T-helper 17 cell (primary cell): Measurements from ENCODE around the gene ARL17A. TPM values are rescaled to one million over a fixed set of nuclear protein-coding genes. Genes with fewer than 3 reads are reported as not detected.
A peak's percentile ranks its signal among the peaks of the same experiment; 100 is the strongest.
"Not testable (repeated sequence)": the region's sequence is repeated elsewhere in the genome, so short reads cannot be mapped to it uniquely, and the experiment has no call there.

Experiments
- ATAC-seq: fragments of 150-1000 bp; cut with Tn5 transposase; 2 replicates; pipeline ENCODE4 v1.10.0; 2021; ENCODE audit warnings: mild to moderate bottlenecking, moderate library complexity
- DNase-seq, 3 donors: peaks; one replicate each; pipeline versions ENCODE4 v3.0.0 to v3.0.0-alpha.2; 2020 to 2021
- H3K9me3 ChIP-seq: one replicate; pipeline ENCODE4 v1.7.0; 2013; ENCODE audit warnings: low read length, mild to moderate bottlenecking; ENCODE audit not compliant: control insufficient read depth, poor library complexity, severe bottlenecking
- H3K27ac Mint-ChIP-seq: one replicate; pipeline ENCODE4 v1.8.0; 2022; ENCODE audit warnings: mild to moderate bottlenecking, moderate library complexity, mixed read lengths
- H3K27me3 Mint-ChIP-seq: one replicate; pipeline ENCODE4 v1.8.0; 2022; ENCODE audit warnings: mixed read lengths
- H3K36me3 Mint-ChIP-seq: one replicate; pipeline ENCODE4 v1.8.0; 2022; ENCODE audit warnings: low read depth, mixed read lengths
- H3K4me1 Mint-ChIP-seq: one replicate; pipeline ENCODE4 v1.8.0; 2022; ENCODE audit warnings: mild to moderate bottlenecking, mixed read lengths
- H3K4me3 Mint-ChIP-seq: one replicate; pipeline ENCODE4 v1.8.0; 2022; ENCODE audit warnings: mild to moderate bottlenecking, moderate library complexity, mixed read lengths
- total RNA-seq, 4 donors: library from RNA in 2 of 4; stranded (reverse) in 2 of 4; gene quantifications; one replicate each; pipeline ENCODE4 v1.2.3 and lab custom pipeline; 2022 to 2026

ARL17A gene
- total RNA-seq, 2 donors from 2014 or later, result 19.6 to 38.3 TPM

- H3K9me3 ChIP-seq, H3K4me3 Mint-ChIP-seq, H3K4me1 Mint-ChIP-seq, H3K27ac Mint-ChIP-seq, H3K36me3 Mint-ChIP-seq, DNase-seq, H3K27me3 Mint-ChIP-seq: not testable (repeated sequence)
- ATAC-seq, result peak; percentile 92
These were observed 11.0 kb upstream of the ARL17A start, which contains the start of gene NSF for GRCh38 chr17:46590157-46591146. Gene NSF (plus strand): TSS chr17:46590669. CDS start chr17:46590776, 107 bp downstream.

- H3K27me3 Mint-ChIP-seq, H3K27ac Mint-ChIP-seq: not testable (repeated sequence)
These were observed 6.0 kb upstream of the ARL17A start for GRCh38 chr17:46585444-46585843.

GRCh38 chr17:46580082-46580481 is 591 bp upstream of the ARL17A start:
- not testable (repeated sequence) for H3K27me3 Mint-ChIP-seq, H3K9me3 ChIP-seq, DNase-seq, H3K27ac Mint-ChIP-seq, H3K36me3 Mint-ChIP-seq, ATAC-seq, H3K4me1 Mint-ChIP-seq
- H3K4me3 Mint-ChIP-seq, result peak overlapping the region; percentile 19

More at GRCh38 chr17:46585444-46585843, 6.0 kb upstream of the ARL17A start:
- not testable (repeated sequence) for DNase-seq, H3K9me3 ChIP-seq, H3K4me1 Mint-ChIP-seq, H3K36me3 Mint-ChIP-seq, ATAC-seq, H3K4me3 Mint-ChIP-seq

- DNase-seq, H3K27ac Mint-ChIP-seq, H3K4me1 Mint-ChIP-seq, H3K9me3 ChIP-seq, H3K4me3 Mint-ChIP-seq, H3K27me3 Mint-ChIP-seq, H3K36me3 Mint-ChIP-seq, ATAC-seq: not testable (repeated sequence)
These were observed 7.7 kb downstream of the ARL17A start for GRCh38 chr17:46571796-46572195.

GRCh38 chr17:46566980-46567379 is 12.5 kb downstream of the ARL17A start:
- not testable (repeated sequence) for DNase-seq, ATAC-seq, H3K27me3 Mint-ChIP-seq

GRCh38 chr17:46566284-46566683 is 13.2 kb downstream of the ARL17A start:
- not testable (repeated sequence) for H3K9me3 ChIP-seq, H3K4me1 Mint-ChIP-seq, H3K36me3 Mint-ChIP-seq, H3K27ac Mint-ChIP-seq, H3K27me3 Mint-ChIP-seq, DNase-seq, H3K4me3 Mint-ChIP-seq
- peak; percentile 77 for ATAC-seq

More at GRCh38 chr17:46566980-46567379, 12.5 kb downstream of the ARL17A start:
- H3K4me1 Mint-ChIP-seq, H3K9me3 ChIP-seq, H3K4me3 Mint-ChIP-seq, H3K27ac Mint-ChIP-seq, H3K36me3 Mint-ChIP-seq: not testable (repeated sequence)

- H3K36me3 Mint-ChIP-seq, H3K4me3 Mint-ChIP-seq, ATAC-seq, DNase-seq, H3K4me1 Mint-ChIP-seq, H3K9me3 ChIP-seq, H3K27ac Mint-ChIP-seq, H3K27me3 Mint-ChIP-seq: not testable (repeated sequence)
These were observed 19.4 kb downstream of the ARL17A start for GRCh38 chr17:46560048-46560447.

GRCh38 chr17:46559155-46559554 is 20.3 kb downstream of the ARL17A start:
- peak; percentile 40 for ATAC-seq
- H3K27ac Mint-ChIP-seq, H3K27me3 Mint-ChIP-seq, H3K36me3 Mint-ChIP-seq, H3K4me1 Mint-ChIP-seq, H3K4me3 Mint-ChIP-seq, H3K9me3 ChIP-seq, DNase-seq: not testable (repeated sequence)

GRCh38 chr17:46548607-46549006 is 30.9 kb downstream of the ARL17A start:
- not testable (repeated sequence) for H3K27me3 Mint-ChIP-seq, H3K27ac Mint-ChIP-seq, ATAC-seq, DNase-seq, H3K9me3 ChIP-seq, H3K4me1 Mint-ChIP-seq, H3K36me3 Mint-ChIP-seq, H3K4me3 Mint-ChIP-seq

GRCh38 chr17:46534716-46535115 is 44.8 kb downstream of the ARL17A start:
- not testable (repeated sequence) for H3K4me1 Mint-ChIP-seq, H3K27me3 Mint-ChIP-seq, H3K9me3 ChIP-seq, ATAC-seq, H3K4me3 Mint-ChIP-seq, H3K27ac Mint-ChIP-seq, H3K36me3 Mint-ChIP-seq
- DNase-seq, result peak in 1 of 3 donors; percentile 16

- DNase-seq, H3K27me3 Mint-ChIP-seq, ATAC-seq, H3K36me3 Mint-ChIP-seq, H3K27ac Mint-ChIP-seq, H3K9me3 ChIP-seq, H3K4me1 Mint-ChIP-seq, H3K4me3 Mint-ChIP-seq: not testable (repeated sequence)
These were observed 67.3 kb downstream of the ARL17A start, which contains the start of gene LRRC37A2 for GRCh38 chr17:46512168-46512567. Gene LRRC37A2 (plus strand): TSS chr17:46512468. CDS start chr17:46512713, 245 bp downstream.

GRCh38 chr17:46505896-46506295 is 73.6 kb downstream of the ARL17A start:
- not testable (repeated sequence) for H3K36me3 Mint-ChIP-seq, H3K4me3 Mint-ChIP-seq, H3K27ac Mint-ChIP-seq, H3K4me1 Mint-ChIP-seq, ATAC-seq, H3K9me3 ChIP-seq, H3K27me3 Mint-ChIP-seq, DNase-seq

- not testable (repeated sequence) for H3K4me3 Mint-ChIP-seq, H3K9me3 ChIP-seq, H3K4me1 Mint-ChIP-seq, ATAC-seq, H3K27ac Mint-ChIP-seq, DNase-seq, H3K36me3 Mint-ChIP-seq, H3K27me3 Mint-ChIP-seq
These were observed 79.9 kb downstream of the ARL17A start for GRCh38 chr17:46499437-46500139.
